Measurements from ENCODE around the gene ARHGAP6. TPM values are rescaled to one million over a fixed set of nuclear protein-coding genes. Genes with fewer than 3 reads are reported as not detected.
"Not testable (repeated sequence)": the region's sequence is repeated elsewhere in the genome, so short reads cannot be mapped to it uniquely, and the experiment has no call there.

Gene ARHGAP6
- total and polyA plus RNA-seq, 4 donors: 3.8 to 5.8 (median 4.2) TPM

DNA sequence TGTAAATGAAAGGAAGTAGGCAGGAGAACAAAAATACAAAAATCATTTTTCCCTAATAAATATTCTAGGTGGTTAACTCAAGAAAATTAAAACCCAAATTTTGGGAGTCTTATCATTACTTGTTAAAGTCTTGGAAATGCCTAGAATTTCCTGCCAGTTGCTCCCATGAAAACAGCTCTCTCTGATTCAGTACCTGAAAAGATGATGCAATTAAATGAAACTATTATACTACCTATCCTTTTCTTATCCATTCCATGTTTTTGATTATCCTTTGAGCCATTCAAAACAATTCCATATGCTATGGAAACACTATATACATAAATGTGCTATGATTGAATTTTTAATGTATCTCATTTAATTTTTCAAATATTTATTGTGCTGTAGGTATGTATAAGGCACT, 423.0 kb downstream of the ARHGAP6 start:
- DNase-seq (ENCODE audit: low read depth in 4 of 6, low spot score in 6 of 6): no peak
- peaks cover 3% of the 10 kb centered on the region for H3K27me3 ChIP-seq (ENCODE audit: control insufficient read depth, insufficient read depth, low read length)
- H3K36me3 ChIP-seq (ENCODE audit: control insufficient read depth, insufficient read depth, low read length): no peaks in the 10 kb centered on the region
- no peak overlapping the region for H3K27ac ChIP-seq (ENCODE audit: low read depth, low read length)
- no peaks in the 10 kb centered on the region for H3K9me3 ChIP-seq (ENCODE audit: control insufficient read depth, insufficient read depth, low read length)
- H3K4me1 ChIP-seq (ENCODE audit: control insufficient read depth, insufficient read depth, low read length): no peaks in the 10 kb centered on the region
- H3K4me3 ChIP-seq (ENCODE audit: low read depth, low read length): no peak overlapping the region

DNA sequence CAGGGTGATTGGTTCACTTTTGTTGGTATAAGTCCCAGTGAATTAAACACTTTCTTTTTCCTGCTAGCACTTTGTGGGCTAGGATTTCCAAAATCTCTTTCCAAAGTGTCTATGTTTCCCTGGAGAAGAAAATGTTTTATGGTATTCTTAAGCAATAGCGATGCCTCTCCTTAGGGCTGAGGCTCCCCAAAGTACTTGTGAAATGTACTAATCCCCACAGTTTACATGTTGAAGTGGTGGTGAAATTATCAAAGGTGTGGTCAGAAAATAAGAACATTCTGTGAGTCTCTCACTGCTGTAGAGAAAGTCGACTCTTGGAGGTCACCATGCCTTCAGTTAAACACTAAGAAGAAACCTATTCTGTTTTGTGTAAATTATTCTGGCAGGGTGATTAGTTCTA, 424.0 kb downstream of the ARHGAP6 start:
- H3K27ac ChIP-seq (ENCODE audit: low read depth, low read length): no peak overlapping the region
- DNase-seq (ENCODE audit: low read depth in 4 of 6, low spot score in 6 of 6): no peak
- no peaks in the 10 kb centered on the region for H3K36me3 ChIP-seq (ENCODE audit: control insufficient read depth, insufficient read depth, low read length)
- no peak overlapping the region for H3K4me3 ChIP-seq (ENCODE audit: low read depth, low read length)
- H3K9me3 ChIP-seq (ENCODE audit: control insufficient read depth, insufficient read depth, low read length): no peaks in the 10 kb centered on the region
- H3K27me3 ChIP-seq (ENCODE audit: control insufficient read depth, insufficient read depth, low read length): peaks cover 3% of the 10 kb centered on the region
- H3K4me1 ChIP-seq (ENCODE audit: control insufficient read depth, insufficient read depth, low read length): no peaks in the 10 kb centered on the region
- 80% methylated on average over 1 of the region's 2 CpGs for WGBS (ENCODE audit: insufficient coverage)

DNA sequence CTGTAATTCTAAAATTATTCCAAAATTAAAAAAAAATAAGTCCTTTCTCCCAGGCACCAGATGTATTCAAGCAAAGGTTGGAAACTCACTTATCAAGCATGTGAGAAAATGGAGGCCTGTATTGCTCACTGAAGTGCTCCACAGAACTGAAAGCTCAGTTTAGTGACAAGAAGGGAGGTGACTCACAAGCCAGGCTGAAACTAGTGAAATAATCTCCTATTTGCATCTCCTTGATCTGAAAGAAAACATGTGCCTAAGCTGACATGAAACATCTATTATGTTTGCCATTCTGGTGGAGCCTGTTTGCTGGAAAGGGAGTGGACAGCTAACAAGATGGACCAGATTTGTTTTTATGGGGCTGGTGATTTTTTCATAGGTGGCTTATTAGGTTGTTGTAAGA, 426.5 kb downstream of the ARHGAP6 start:
- Histone ChIP-seq H3K4me1 (ENCODE audit: control insufficient read depth, insufficient read depth, low read length) (no peaks in the 10 kb centered on the region), H3K4me3 (ENCODE audit: low read depth, low read length) (no peak overlapping the region), H3K27me3 (ENCODE audit: control insufficient read depth, insufficient read depth, low read length) (no peaks in the 10 kb centered on the region), H3K27ac (ENCODE audit: low read depth, low read length) (no peak overlapping the region), H3K36me3 (ENCODE audit: control insufficient read depth, insufficient read depth, low read length) (no peaks in the 10 kb centered on the region), H3K9me3 (ENCODE audit: control insufficient read depth, insufficient read depth, low read length) (peaks cover 2% of the 10 kb centered on the region)
- no peak for DNase-seq (ENCODE audit: low read depth in 4 of 6, low spot score in 6 of 6)

DNA sequence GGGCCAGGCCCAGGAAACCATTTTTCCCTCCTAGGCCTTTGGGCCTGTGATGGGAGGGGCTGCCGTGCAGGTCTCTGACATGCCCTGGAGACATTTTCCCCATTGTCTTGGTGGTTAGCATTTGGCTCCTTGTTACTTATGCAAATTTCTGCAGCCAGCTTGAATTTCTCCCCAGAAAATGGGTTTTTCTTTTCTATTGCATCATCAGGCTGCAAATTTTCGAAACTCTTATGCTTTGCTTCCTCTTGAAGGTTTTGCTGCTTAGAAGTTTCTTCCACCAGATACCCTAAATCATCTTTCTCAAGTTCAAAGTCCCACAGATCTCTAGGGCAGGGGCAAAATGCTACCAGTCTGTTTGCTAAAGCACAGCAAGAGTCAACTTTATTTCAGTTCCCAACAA, 430.3 kb downstream of the ARHGAP6 start:
- H3K9me3 ChIP-seq (ENCODE audit: control insufficient read depth, insufficient read depth, low read length); H3K36me3 ChIP-seq (ENCODE audit: control insufficient read depth, insufficient read depth, low read length); H3K4me3 ChIP-seq (ENCODE audit: low read depth, low read length); H3K27ac ChIP-seq (ENCODE audit: low read depth, low read length); H3K27me3 ChIP-seq (ENCODE audit: control insufficient read depth, insufficient read depth, low read length); H3K4me1 ChIP-seq (ENCODE audit: control insufficient read depth, insufficient read depth, low read length); DNase-seq (ENCODE audit: low read depth in 4 of 6, low spot score in 6 of 6): not testable (repeated sequence)
- WGBS (ENCODE audit: insufficient coverage): 50% methylated on average over 1 of the region's 2 CpGs

DNA sequence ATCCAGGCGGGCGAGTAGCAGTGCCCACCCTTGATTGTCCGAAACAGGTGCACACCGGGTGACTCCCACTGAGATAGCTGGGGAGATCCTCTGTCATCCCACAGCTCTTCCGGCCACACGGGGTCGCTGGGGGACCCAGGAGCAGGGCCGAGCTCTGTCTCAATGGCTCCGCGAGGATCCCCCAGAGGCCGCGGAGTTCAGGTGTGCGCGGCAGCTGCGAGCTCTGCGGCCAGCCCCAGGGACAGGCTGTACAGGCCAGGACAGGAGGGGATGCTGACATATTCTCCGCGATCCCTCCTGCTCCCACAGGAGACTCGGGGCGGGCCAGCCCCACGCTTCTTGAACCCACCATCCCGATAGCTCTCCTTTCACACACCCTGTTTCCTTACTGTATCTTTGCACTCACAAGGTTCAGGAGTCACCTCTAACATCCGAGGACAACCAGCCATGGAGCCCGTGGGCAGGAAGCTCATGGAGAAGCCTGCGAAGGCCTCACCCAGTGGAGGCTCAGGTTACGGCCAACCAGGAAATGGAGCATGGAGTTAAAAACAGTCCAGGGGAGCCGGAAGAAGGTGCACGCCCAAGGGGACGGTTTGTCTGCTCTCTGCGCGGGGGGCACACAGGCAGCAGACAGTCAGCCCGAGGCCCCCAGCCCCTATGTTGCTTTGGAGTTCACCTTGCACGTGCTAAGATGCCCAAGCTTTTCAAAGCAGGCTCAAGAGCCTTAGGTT, 450.4 kb downstream of the ARHGAP6 start:
- H3K27me3 ChIP-seq (ENCODE audit: control insufficient read depth, insufficient read depth, low read length): peaks cover 3% of the 10 kb centered on the region
- no peaks in the 10 kb centered on the region for H3K4me1 ChIP-seq (ENCODE audit: control insufficient read depth, insufficient read depth, low read length)
- H3K9me3 ChIP-seq (ENCODE audit: control insufficient read depth, insufficient read depth, low read length): peaks cover 3% of the 10 kb centered on the region
- no peak overlapping the region for H3K27ac ChIP-seq (ENCODE audit: low read depth, low read length)
- WGBS (ENCODE audit: insufficient coverage): 67% methylated on average over 33 of the region's 33 CpGs
- H3K36me3 ChIP-seq (ENCODE audit: control insufficient read depth, insufficient read depth, low read length): no peaks in the 10 kb centered on the region
- no peak for DNase-seq (ENCODE audit: low read depth in 4 of 6, low spot score in 6 of 6)
- H3K4me3 ChIP-seq (ENCODE audit: low read depth, low read length): no peak overlapping the region

DNA sequence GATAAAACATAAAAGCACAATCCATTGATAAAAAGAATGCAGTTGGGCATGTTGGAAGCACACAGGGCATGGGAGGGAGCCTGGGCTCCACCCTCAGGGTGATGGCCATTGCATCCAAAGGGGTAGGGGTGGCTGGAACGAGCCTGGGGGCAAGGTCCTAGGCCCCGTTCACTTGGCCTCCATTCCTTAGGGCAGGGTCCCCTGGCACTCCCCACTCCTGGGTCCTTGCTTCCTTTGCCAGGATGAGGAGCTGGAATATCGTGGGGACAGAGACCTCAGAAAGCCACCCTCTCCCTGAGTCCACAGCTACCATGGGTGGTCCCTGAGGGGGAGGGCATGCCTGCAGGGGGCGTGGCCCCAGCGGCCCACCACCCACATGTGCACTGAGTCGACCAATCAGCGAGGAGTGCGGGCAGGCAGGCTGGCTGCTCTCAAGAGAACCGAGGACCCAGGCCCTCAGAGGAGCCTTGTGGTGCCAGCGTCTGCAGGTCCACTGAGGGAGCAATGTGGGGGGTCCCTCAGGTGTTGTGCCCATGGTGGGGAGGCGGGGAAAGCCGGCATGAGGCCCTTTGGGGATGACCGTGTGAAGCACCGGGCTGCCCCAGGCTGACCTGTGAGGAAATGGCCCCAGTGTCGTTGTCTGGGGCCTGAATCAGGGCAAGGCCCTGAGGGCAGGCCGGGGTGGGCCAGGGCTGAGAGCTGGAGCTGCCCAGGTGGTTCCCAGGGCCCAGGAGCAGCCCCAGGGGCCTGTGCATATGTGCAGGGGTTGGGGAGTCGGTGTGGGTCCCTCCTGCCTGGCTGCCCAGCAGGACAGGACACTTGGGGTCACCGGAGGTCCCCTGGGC, 451.2 kb downstream of the ARHGAP6 start:
- Histone ChIP-seq H3K36me3 (ENCODE audit: control insufficient read depth, insufficient read depth, low read length) (no peaks in the 10 kb centered on the region), H3K9me3 (ENCODE audit: control insufficient read depth, insufficient read depth, low read length) (peaks cover 3% of the 10 kb centered on the region), H3K27me3 (ENCODE audit: control insufficient read depth, insufficient read depth, low read length) (peaks cover 3% of the 10 kb centered on the region), H3K27ac (ENCODE audit: low read depth, low read length) (no peak overlapping the region), H3K4me3 (ENCODE audit: low read depth, low read length) (no peak overlapping the region), H3K4me1 (ENCODE audit: control insufficient read depth, insufficient read depth, low read length) (no peaks in the 10 kb centered on the region)
- WGBS (ENCODE audit: insufficient coverage): 80% methylated on average over 16 of the region's 18 CpGs
- no peak for DNase-seq (ENCODE audit: low read depth in 4 of 6, low spot score in 6 of 6)

DNA sequence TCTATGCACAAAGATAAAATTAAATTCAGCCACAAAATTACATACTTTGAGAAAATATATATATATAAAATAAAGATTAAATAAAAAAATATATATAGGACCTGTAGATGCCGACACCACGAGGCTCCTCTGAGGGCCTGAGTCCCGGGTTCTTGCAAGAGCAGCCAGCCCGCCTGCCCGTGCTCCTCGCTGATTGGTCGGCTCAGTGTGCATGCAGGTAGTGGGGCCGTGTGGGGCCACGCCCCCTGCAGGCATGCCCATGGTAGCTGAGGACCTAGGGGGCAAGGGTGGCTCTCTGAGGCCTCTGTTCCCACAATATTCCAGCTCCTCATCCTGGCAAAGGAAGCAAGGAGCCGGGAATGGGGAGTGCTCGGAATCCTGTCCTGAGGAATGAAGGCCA, 453.0 kb downstream of the ARHGAP6 start:
- Histone ChIP-seq H3K4me3 (ENCODE audit: low read depth, low read length) (no peak overlapping the region), H3K36me3 (ENCODE audit: control insufficient read depth, insufficient read depth, low read length) (no peaks in the 10 kb centered on the region), H3K27ac (ENCODE audit: low read depth, low read length) (no peak overlapping the region), H3K4me1 (ENCODE audit: control insufficient read depth, insufficient read depth, low read length) (no peaks in the 10 kb centered on the region), H3K27me3 (ENCODE audit: control insufficient read depth, insufficient read depth, low read length) (peaks cover 3% of the 10 kb centered on the region), H3K9me3 (ENCODE audit: control insufficient read depth, insufficient read depth, low read length) (peaks cover 3% of the 10 kb centered on the region)
- 80% methylated on average over 11 of the region's 11 CpGs for WGBS (ENCODE audit: insufficient coverage)
- DNase-seq (ENCODE audit: low read depth in 4 of 6, low spot score in 6 of 6): no peak

DNA sequence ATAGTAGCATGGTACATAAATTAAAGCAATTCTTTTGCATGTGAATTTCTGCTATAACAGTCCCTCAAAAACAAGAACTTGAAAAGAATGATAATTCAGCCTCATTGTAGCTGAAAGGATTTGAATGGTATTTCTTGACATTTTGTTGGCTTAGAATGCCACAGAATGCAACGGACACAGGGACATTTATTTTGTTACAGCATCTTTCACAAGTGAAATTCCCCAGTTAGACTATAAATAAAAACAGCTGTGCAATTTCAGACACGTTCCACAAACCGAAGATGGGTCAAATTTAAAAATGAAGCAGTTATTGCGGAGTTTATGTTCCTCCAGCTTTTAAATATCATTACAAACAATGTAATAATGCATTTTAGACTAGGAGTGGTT, 455.3 kb downstream of the ARHGAP6 start:
- no peaks in the 10 kb centered on the region for H3K4me1 ChIP-seq (ENCODE audit: control insufficient read depth, insufficient read depth, low read length)
- no peaks in the 10 kb centered on the region for H3K36me3 ChIP-seq (ENCODE audit: control insufficient read depth, insufficient read depth, low read length)
- no peak overlapping the region for H3K27ac ChIP-seq (ENCODE audit: low read depth, low read length)
- DNase-seq (ENCODE audit: low read depth in 4 of 6, low spot score in 6 of 6): no peak
- no CpG with 5 or more reads among the region's 4 CpGs for WGBS (ENCODE audit: insufficient coverage)
- no peaks in the 10 kb centered on the region for H3K9me3 ChIP-seq (ENCODE audit: control insufficient read depth, insufficient read depth, low read length)
- H3K4me3 ChIP-seq (ENCODE audit: low read depth, low read length): no peak overlapping the region
- H3K27me3 ChIP-seq (ENCODE audit: control insufficient read depth, insufficient read depth, low read length): peaks cover 3% of the 10 kb centered on the region

DNA sequence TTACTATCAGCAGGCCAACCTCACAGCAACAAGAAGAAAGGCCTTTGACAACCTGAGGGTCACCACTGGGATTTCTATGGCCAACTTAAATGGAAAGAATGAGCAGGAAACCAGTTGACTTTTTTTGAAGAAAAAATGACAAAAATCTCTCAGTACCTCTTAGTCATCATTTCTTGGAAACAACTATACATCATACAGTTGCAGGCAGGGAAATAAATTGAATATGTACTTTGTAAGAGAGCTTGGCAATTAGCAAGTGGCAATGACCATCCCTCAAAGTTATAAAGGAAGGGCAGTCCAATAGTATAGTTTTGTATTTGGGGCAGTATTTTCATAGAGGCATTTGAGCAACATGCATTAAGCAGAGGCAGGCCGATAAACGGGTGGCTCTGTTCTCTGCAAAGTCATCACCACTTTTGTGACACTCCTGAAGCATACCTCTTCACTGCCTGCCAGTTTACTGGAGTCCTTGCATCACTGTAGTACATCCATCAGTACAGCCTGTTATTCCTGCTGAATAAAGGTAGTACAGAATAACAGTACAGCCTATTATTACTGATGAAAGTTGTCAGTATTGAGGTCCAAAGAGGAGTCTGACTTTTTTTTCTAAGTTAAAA, 455.8 kb downstream of the ARHGAP6 start:
- Histone ChIP-seq H3K9me3 (ENCODE audit: control insufficient read depth, insufficient read depth, low read length) (no peaks in the 10 kb centered on the region), H3K4me3 (ENCODE audit: low read depth, low read length) (no peak overlapping the region), H3K4me1 (ENCODE audit: control insufficient read depth, insufficient read depth, low read length) (no peaks in the 10 kb centered on the region), H3K27ac (ENCODE audit: low read depth, low read length) (no peak overlapping the region), H3K27me3 (ENCODE audit: control insufficient read depth, insufficient read depth, low read length) (peaks cover 3% of the 10 kb centered on the region), H3K36me3 (ENCODE audit: control insufficient read depth, insufficient read depth, low read length) (no peaks in the 10 kb centered on the region)
- no peak for DNase-seq (ENCODE audit: low read depth in 4 of 6, low spot score in 6 of 6)
- 80% methylated on average over 2 of the region's 2 CpGs for WGBS (ENCODE audit: insufficient coverage)

Measured in spinal cord (tissue), 10 donors.